Measurements from ENCODE around the gene PSD.

The PSD gene

GRCh38 chr10:102407425-102408130 is 11.0 kb downstream of the PSD start:
- no peak overlapping the region for H3K27ac Mint-ChIP-seq
- H3K4me3 Mint-ChIP-seq: peak overlapping the region; percentile 63
- peaks cover 24% of the 10 kb centered on the region for H3K27me3 Mint-ChIP-seq
- no peaks in the 10 kb centered on the region for H3K9me3 Mint-ChIP-seq
- peaks cover under 1% of the 10 kb centered on the region for H3K36me3 Mint-ChIP-seq (ENCODE audit: low read depth)
- peaks cover 27% of the 10 kb centered on the region for H3K4me1 Mint-ChIP-seq (ENCODE audit: low read depth)

DNA sequence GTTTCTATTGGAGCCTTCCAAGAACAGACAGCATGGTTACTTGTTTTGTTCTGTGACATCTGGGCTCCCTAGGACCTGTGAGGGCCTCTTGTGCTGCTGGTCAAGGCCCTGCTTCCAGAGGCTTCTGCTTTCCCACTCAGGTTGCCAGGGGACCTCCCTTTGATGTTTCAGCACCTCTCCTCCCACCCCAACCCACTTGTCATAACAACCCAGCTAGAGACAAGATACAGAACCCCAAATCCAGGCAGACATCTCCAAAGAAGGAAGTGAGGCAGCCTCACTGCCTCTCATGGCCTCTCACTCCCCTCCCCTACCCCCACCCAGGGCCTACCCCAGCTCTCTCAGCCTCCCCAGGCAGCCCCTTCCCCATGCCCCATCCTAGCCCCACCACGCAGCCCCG is 11.8 kb downstream of the PSD start:
- H3K9me3 Mint-ChIP-seq: no peaks in the 10 kb centered on the region
- H3K27ac Mint-ChIP-seq: no peak overlapping the region
- H3K27me3 Mint-ChIP-seq: peaks cover 20% of the 10 kb centered on the region
- peaks cover 5% of the 10 kb centered on the region for H3K36me3 Mint-ChIP-seq (ENCODE audit: low read depth)
- no peak overlapping the region for H3K4me3 Mint-ChIP-seq
- peaks cover 25% of the 10 kb centered on the region for H3K4me1 Mint-ChIP-seq (ENCODE audit: low read depth)

GRCh38 chr10:102405632-102406031 is 13.0 kb downstream of the PSD start:
- H3K36me3 Mint-ChIP-seq (ENCODE audit: low read depth): peaks cover 13% of the 10 kb centered on the region
- H3K27ac Mint-ChIP-seq: peak overlapping the region; percentile 43
- no peaks in the 10 kb centered on the region for H3K9me3 Mint-ChIP-seq
- peaks cover 17% of the 10 kb centered on the region for H3K4me1 Mint-ChIP-seq (ENCODE audit: low read depth)
- peaks cover 11% of the 10 kb centered on the region for H3K27me3 Mint-ChIP-seq
- peak overlapping the region; percentile 17 for H3K4me3 Mint-ChIP-seq

- Mint-ChIP-seq H3K9me3 (no peaks in the 10 kb centered on the region), H3K4me3 (no peak overlapping the region), H3K27me3 (peaks cover 11% of the 10 kb centered on the region), H3K36me3 (ENCODE audit: low read depth) (peaks cover 17% of the 10 kb centered on the region), H3K4me1 (ENCODE audit: low read depth) (peaks cover 21% of the 10 kb centered on the region), H3K27ac (no peak overlapping the region)
These were observed 13.4 kb downstream of the PSD start for GRCh38 chr10:102405108-102405571.

- peaks cover 24% of the 10 kb centered on the region for H3K36me3 Mint-ChIP-seq (ENCODE audit: low read depth)
- H3K27ac Mint-ChIP-seq: peak overlapping the region; percentile 68
- H3K9me3 Mint-ChIP-seq: no peaks in the 10 kb centered on the region
- peaks cover 21% of the 10 kb centered on the region for H3K4me1 Mint-ChIP-seq (ENCODE audit: low read depth)
- no peak overlapping the region for H3K4me3 Mint-ChIP-seq
- peaks cover 5% of the 10 kb centered on the region for H3K27me3 Mint-ChIP-seq
These were observed 14.1 kb downstream of the PSD start for GRCh38 chr10:102404361-102405107.

DNA sequence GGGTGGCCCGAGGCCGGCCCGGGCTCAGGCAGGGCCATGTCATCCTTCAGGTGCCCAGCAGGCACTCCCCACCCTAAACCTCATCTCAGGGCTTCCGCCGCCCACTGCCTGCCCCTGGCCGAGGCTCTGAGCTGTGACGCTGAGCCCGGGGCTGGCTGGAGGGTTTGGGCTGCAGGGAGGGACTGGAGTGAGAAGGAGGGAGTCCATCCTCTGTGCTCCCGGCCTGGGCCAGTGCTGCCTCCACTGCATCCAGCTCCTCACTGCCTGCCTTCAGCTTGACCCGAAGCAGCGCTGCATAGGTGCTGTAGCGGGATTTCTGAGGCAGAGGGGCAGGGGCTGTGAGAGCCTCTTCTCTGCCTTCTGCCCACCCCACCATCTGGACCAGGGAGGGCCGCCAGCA is 15.5 kb downstream of the PSD start:
- Mint-ChIP-seq H3K27ac (no peak overlapping the region), H3K9me3 (no peaks in the 10 kb centered on the region), H3K27me3 (peaks cover under 1% of the 10 kb centered on the region), H3K36me3 (ENCODE audit: low read depth) (peaks cover 33% of the 10 kb centered on the region), H3K4me3 (no peak overlapping the region), H3K4me1 (ENCODE audit: low read depth) (peaks cover 23% of the 10 kb centered on the region)

- no peaks in the 10 kb centered on the region for H3K27me3 Mint-ChIP-seq
- no peak overlapping the region for H3K4me3 Mint-ChIP-seq
- H3K36me3 Mint-ChIP-seq (ENCODE audit: low read depth): peaks cover 40% of the 10 kb centered on the region
- H3K4me1 Mint-ChIP-seq (ENCODE audit: low read depth): peaks cover 27% of the 10 kb centered on the region
- no peak overlapping the region for H3K27ac Mint-ChIP-seq
- no peaks in the 10 kb centered on the region for H3K9me3 Mint-ChIP-seq
These were observed 16.1 kb downstream of the PSD start for GRCh38 chr10:102402512-102402896.

DNA sequence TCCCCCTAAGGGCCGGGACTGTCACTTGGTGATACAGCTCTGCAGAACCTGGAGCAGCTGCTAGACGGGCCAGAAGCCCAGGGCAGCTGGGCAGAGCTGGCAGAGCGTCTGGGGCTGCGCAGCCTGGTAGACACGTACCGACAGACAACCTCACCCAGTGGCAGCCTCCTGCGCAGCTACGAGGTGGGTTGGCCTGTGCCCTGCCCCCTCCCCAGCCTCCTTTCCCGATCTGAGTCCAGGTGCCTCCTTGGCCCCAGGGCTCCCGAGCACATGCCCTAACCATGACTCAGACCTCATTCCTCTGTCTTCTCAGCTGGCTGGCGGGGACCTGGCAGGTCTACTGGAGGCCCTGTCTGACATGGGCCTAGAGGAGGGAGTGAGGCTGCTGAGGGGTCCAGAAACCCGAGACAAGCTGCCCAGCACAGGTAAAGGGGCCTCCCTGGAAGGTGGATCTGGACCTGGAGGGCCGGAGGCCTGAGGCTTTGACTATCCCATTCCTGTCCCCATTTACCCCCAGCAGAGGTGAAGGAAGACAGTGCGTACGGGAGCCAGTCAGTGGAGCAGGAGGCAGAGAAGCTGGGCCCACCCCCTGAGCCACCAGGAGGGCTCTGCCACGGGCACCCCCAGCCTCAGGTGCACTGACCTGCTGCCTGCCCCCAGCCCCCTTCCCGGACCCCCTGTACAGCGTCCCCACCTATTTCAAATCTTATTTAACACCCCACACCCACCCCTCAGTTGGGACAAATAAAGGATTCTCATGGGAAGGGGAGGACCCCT is 16.7 kb downstream of the PSD start:
- Mint-ChIP-seq H3K27me3 (no peaks in the 10 kb centered on the region), H3K36me3 (ENCODE audit: low read depth) (peaks cover 44% of the 10 kb centered on the region), H3K4me1 (ENCODE audit: low read depth) (peaks cover 31% of the 10 kb centered on the region), H3K27ac (peak overlapping the region; percentile 11), H3K9me3 (no peaks in the 10 kb centered on the region), H3K4me3 (no peak overlapping the region)

GRCh38 chr10:102401342-102401654 is 17.3 kb downstream of the PSD start:
- Mint-ChIP-seq H3K27ac (no peak overlapping the region), H3K4me3 (no peak overlapping the region), H3K4me1 (ENCODE audit: low read depth) (peaks cover 36% of the 10 kb centered on the region), H3K9me3 (no peaks in the 10 kb centered on the region), H3K36me3 (ENCODE audit: low read depth) (peaks cover 50% of the 10 kb centered on the region), H3K27me3 (no peaks in the 10 kb centered on the region)

- H3K36me3 Mint-ChIP-seq (ENCODE audit: low read depth): peaks cover 55% of the 10 kb centered on the region
- H3K4me3 Mint-ChIP-seq: peak overlapping the region; percentile 95
- peak overlapping the region; percentile 40 for H3K27ac Mint-ChIP-seq
- H3K27me3 Mint-ChIP-seq: no peaks in the 10 kb centered on the region
- H3K4me1 Mint-ChIP-seq (ENCODE audit: low read depth): peaks cover 40% of the 10 kb centered on the region
- H3K9me3 Mint-ChIP-seq: no peaks in the 10 kb centered on the region
These were observed 17.8 kb downstream of the PSD start for GRCh38 chr10:102400598-102401341.

GRCh38 chr10:102400076-102400475 is 18.5 kb downstream of the PSD start:
- Mint-ChIP-seq H3K27ac (peak overlapping the region; percentile 80), H3K9me3 (no peaks in the 10 kb centered on the region), H3K4me1 (ENCODE audit: low read depth) (peaks cover 40% of the 10 kb centered on the region), H3K36me3 (ENCODE audit: low read depth) (peaks cover 56% of the 10 kb centered on the region), H3K4me3 (peak overlapping the region; percentile 95), H3K27me3 (no peaks in the 10 kb centered on the region)

- peaks cover 56% of the 10 kb centered on the region for H3K36me3 Mint-ChIP-seq (ENCODE audit: low read depth)
- peak overlapping the region; percentile 80 for H3K27ac Mint-ChIP-seq
- H3K27me3 Mint-ChIP-seq: no peaks in the 10 kb centered on the region
- H3K4me1 Mint-ChIP-seq (ENCODE audit: low read depth): peaks cover 40% of the 10 kb centered on the region
- H3K9me3 Mint-ChIP-seq: no peaks in the 10 kb centered on the region
- H3K4me3 Mint-ChIP-seq: peak overlapping the region; percentile 95
These were observed 19.2 kb downstream of the PSD start for GRCh38 chr10:102399217-102400021.

DNA sequence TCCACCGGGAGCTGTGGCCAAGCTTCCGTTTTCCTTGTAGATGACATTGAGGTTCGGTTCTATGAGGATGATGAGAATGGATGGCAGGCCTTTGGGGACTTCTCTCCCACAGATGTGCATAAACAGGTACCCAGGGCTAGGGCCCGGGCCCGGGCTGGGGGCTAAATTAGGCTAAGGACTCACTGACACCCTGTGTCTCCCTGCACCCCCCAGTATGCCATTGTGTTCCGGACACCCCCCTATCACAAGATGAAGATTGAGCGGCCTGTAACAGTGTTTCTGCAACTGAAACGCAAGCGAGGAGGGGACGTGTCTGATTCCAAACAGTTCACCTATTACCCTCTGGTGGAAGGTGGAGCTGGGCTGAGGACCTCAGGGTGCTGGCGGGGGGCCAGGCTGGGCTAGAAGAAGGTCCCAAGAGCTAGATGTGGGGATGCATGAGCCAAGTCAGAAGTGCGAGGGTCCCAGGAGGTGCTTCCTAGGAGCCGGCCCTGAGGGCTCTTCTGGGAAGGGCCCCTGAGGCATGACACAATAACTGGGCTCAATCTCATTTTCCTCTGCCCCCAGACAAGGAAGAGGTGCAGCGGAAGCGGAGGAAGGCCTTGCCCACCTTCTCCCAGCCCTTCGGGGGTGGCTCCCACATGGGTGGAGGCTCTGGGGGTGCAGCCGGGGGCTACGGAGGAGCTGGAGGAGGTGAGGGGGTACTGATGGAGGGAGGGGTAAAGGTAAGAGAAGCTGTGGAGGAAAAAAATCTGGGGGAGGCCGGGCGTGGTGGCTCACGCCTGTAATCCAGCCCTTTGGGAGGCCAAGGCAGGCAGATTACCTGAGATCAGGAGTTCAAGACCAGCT is 20.2 kb downstream of the PSD start:
- no peaks in the 10 kb centered on the region for H3K9me3 Mint-ChIP-seq
- peak overlapping the region; percentile 95 for H3K4me3 Mint-ChIP-seq
- H3K27ac Mint-ChIP-seq: peak overlapping the region; percentile 80
- H3K27me3 Mint-ChIP-seq: no peaks in the 10 kb centered on the region
- peaks cover 56% of the 10 kb centered on the region for H3K36me3 Mint-ChIP-seq (ENCODE audit: low read depth)
- peaks cover 43% of the 10 kb centered on the region for H3K4me1 Mint-ChIP-seq (ENCODE audit: low read depth)
